ENCODE data around the gene NTM.
A peak's percentile ranks its signal among the peaks of the same experiment; 100 is the strongest.

The NTM gene

GRCh38 chr11:131969261-131969660 lies 598.8 kb downstream of the NTM start:
- Histone ChIP-seq H3K27ac (ENCODE audit: poor library complexity, severe bottlenecking) (no peak overlapping the region), H3K27me3 (ENCODE audit: insufficient read depth, poor library complexity, severe bottlenecking) (no peaks in the 10 kb centered on the region), H3K4me1 (ENCODE audit: insufficient read depth, poor library complexity, severe bottlenecking) (no peaks in the 10 kb centered on the region), H3K4me3 (ENCODE audit: severe bottlenecking) (no peak overlapping the region), H3K36me3 (ENCODE audit: low read depth) (no peaks in the 10 kb centered on the region), H3K9me3 (ENCODE audit: severe bottlenecking) (no peaks in the 10 kb centered on the region)
- TF ChIP-seq CTCF (IDR thresholded peaks at IDR 0.05; ENCODE audit: poor library complexity, severe bottlenecking): no peak
- DNase-seq (ENCODE audit: low spot score) (no peak), ATAC-seq (ENCODE audit: low read depth) (no peak)

DNA sequence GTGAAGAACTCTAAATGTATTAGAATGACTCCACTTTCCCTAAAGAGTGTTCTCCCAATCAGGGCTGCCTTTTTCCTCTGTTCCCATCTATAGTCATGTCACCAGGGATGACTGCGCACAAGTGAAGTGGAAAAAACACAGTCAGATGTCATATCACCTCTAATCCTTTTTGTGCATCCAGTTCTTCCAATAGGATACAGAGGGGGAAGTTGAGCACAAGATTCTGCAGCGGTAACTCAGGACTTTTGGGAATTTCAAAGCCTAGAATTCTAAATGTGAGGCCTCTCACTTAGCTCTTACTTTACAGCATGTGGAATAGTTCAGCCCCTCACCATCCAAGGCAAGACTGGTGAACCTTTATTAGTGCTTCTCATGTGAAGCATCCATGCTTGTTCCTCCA lies 602.6 kb downstream of the NTM start:
- no peak for TF ChIP-seq CTCF (IDR thresholded peaks at IDR 0.05; ENCODE audit: poor library complexity, severe bottlenecking)
- Histone ChIP-seq H3K27me3 (ENCODE audit: insufficient read depth, poor library complexity, severe bottlenecking) (no peaks in the 10 kb centered on the region), H3K9me3 (ENCODE audit: severe bottlenecking) (no peaks in the 10 kb centered on the region), H3K36me3 (ENCODE audit: low read depth) (no peaks in the 10 kb centered on the region), H3K4me3 (ENCODE audit: severe bottlenecking) (no peak overlapping the region), H3K4me1 (ENCODE audit: insufficient read depth, poor library complexity, severe bottlenecking) (peaks cover 12% of the 10 kb centered on the region), H3K27ac (ENCODE audit: poor library complexity, severe bottlenecking) (no peak overlapping the region)
- ATAC-seq (ENCODE audit: low read depth) (no peak), DNase-seq (ENCODE audit: low spot score) (no peak)

DNA sequence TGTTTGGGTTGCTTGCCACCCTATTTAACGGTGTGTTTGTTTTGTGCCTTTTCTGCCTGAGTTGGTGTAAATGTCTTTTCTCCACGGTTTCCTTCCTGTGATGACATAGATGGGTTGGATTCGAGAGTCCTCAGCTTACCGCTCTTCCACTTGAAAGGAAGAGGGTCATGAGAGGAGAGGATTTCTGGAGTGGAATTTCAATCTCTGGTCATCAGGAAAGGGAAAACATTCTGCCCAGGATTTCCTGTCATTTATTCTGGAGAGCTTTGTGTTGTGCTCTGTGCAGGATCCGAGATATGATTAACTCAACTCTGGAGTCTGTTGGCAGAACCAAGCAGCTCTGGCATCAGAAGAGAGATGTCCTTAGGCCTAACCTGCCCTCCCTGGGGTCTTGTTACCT lies 605.2 kb downstream of the NTM start:
- DNase-seq (ENCODE audit: low spot score) (no peak), ATAC-seq (ENCODE audit: low read depth) (no peak)
- no peaks in the 10 kb centered on the region for H3K9me3 ChIP-seq (ENCODE audit: severe bottlenecking)
- TF ChIP-seq CTCF (IDR thresholded peaks at IDR 0.05; ENCODE audit: poor library complexity, severe bottlenecking): no peak
- H3K36me3 ChIP-seq (ENCODE audit: low read depth): no peaks in the 10 kb centered on the region
- H3K27ac ChIP-seq (ENCODE audit: poor library complexity, severe bottlenecking): peak overlapping the region; percentile 93
- H3K4me3 ChIP-seq (ENCODE audit: severe bottlenecking): no peak overlapping the region
- H3K4me1 ChIP-seq (ENCODE audit: insufficient read depth, poor library complexity, severe bottlenecking): peaks cover 20% of the 10 kb centered on the region
- H3K27me3 ChIP-seq (ENCODE audit: insufficient read depth, poor library complexity, severe bottlenecking): no peaks in the 10 kb centered on the region

DNA sequence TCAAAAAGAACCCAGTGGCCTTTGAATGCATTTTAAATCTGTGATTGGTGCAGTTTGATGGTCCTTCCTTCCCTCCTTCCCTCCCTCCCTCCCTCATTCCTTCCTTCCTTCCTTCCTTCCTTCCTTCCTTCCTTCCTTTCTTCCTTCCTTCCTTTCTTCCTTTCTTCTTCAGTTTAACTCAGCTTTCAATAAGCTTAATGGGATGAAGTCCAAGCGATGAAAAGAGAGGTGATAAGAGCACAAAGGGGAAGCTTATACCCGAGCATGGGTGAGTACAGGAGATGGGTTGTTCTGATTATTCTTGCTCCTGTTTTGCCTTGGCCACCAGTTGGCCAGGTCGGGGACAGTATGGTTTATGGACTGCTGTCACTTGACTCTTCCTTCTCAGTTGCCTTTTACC lies 605.6 kb downstream of the NTM start:
- no peak for TF ChIP-seq CTCF (IDR thresholded peaks at IDR 0.05; ENCODE audit: poor library complexity, severe bottlenecking)
- H3K27ac ChIP-seq (ENCODE audit: poor library complexity, severe bottlenecking): peak overlapping the region; percentile 93
- H3K27me3 ChIP-seq (ENCODE audit: insufficient read depth, poor library complexity, severe bottlenecking): no peaks in the 10 kb centered on the region
- no peaks in the 10 kb centered on the region for H3K9me3 ChIP-seq (ENCODE audit: severe bottlenecking)
- DNase-seq (ENCODE audit: low spot score) (no peak), ATAC-seq (ENCODE audit: low read depth) (no peak)
- H3K4me3 ChIP-seq (ENCODE audit: severe bottlenecking): no peak overlapping the region
- no peaks in the 10 kb centered on the region for H3K36me3 ChIP-seq (ENCODE audit: low read depth)
- peaks cover 20% of the 10 kb centered on the region for H3K4me1 ChIP-seq (ENCODE audit: insufficient read depth, poor library complexity, severe bottlenecking)

DNA sequence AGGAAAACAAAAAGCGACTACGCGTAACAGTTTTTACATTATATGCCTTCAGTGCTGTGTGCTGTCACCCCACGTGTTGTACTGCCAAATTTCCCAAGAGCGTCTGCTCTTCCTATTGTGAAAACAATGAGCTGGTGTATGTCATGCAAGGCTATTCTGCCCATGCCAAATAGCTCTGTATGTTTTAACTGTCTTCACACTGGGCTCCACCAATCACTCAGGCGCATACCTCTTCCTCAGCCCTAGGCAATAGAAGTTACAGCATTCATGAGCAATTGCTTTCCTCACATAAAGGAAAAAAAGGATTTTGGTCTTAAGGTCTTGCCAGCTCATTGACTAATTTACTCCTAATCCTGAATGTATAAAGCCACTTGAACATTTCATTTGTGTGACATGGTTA lies 606.8 kb downstream of the NTM start:
- DNase-seq (ENCODE audit: low spot score) (peak; percentile 77), ATAC-seq (ENCODE audit: low read depth) (peak; percentile 92)
- Histone ChIP-seq H3K4me3 (ENCODE audit: severe bottlenecking) (no peak overlapping the region), H3K36me3 (ENCODE audit: low read depth) (no peaks in the 10 kb centered on the region), H3K4me1 (ENCODE audit: insufficient read depth, poor library complexity, severe bottlenecking) (peaks cover 20% of the 10 kb centered on the region), H3K27ac (ENCODE audit: poor library complexity, severe bottlenecking) (peak overlapping the region; percentile 93), H3K9me3 (ENCODE audit: severe bottlenecking) (no peaks in the 10 kb centered on the region), H3K27me3 (ENCODE audit: insufficient read depth, poor library complexity, severe bottlenecking) (no peaks in the 10 kb centered on the region)
- no peak for TF ChIP-seq CTCF (IDR thresholded peaks at IDR 0.05; ENCODE audit: poor library complexity, severe bottlenecking)
